Smooth muscle cell (in vitro differentiated cells): ENCODE measurements around the gene TGFBR3. TPM values are rescaled to one million over a fixed set of nuclear protein-coding genes. Genes with fewer than 3 reads are reported as not detected.

Experiments
- DNase-seq: peaks from one replicate; lab custom pipeline; 2025; ENCODE audit not compliant: unreplicated experiment; lab: John Stamatoyannopoulos, UW
- H2AFZ ChIP-seq: fragments of 200-600 bp; sonication (generic); 2 replicates; pipeline ENCODE4 v1.6.0; 2016; ENCODE audit warnings: antibody characterized with exemption, low read depth, mild to moderate bottlenecking
- H3F3A ChIP-seq: fragments of 200-600 bp; sonication (generic); 2 replicates; pipeline ENCODE4 v1.6.0; 2017; ENCODE audit warnings: antibody characterized with exemption, low read depth
- H3K27ac ChIP-seq: fragments of 200-600 bp; sonication (generic); 2 replicates; pipeline ENCODE4 v1.5.1; 2016; ENCODE audit warnings: low read depth, mild to moderate bottlenecking
- H3K27me3 ChIP-seq: fragments of 200-600 bp; sonication (generic); 2 replicates; pipeline ENCODE4 v1.6.1; 2016; ENCODE audit warnings: low read depth, mild to moderate bottlenecking
- H3K36me3 ChIP-seq: fragments of 200-600 bp; sonication (generic); 2 replicates; pipeline ENCODE4 v1.5.1; 2016; ENCODE audit warnings: low read depth
- H3K4me1 ChIP-seq: fragments of 200-600 bp; sonication (generic); 2 replicates; pipeline ENCODE4 v1.5.1; 2016; ENCODE audit warnings: low read depth
- H3K4me2 ChIP-seq: fragments of 200-600 bp; sonication (generic); 2 replicates; pipeline ENCODE4 v1.6.0; 2016; ENCODE audit warnings: mild to moderate bottlenecking
- H3K4me3 ChIP-seq: fragments of 200-600 bp; sonication (generic); 2 replicates; pipeline ENCODE4 v1.5.1; 2016; ENCODE audit warnings: mild to moderate bottlenecking
- H3K79me2 ChIP-seq: fragments of 200-600 bp; sonication (generic); 2 replicates; pipeline ENCODE4 v1.6.0; 2016; ENCODE audit warnings: low read depth, mild to moderate bottlenecking
- H3K9ac ChIP-seq: fragments of 200-600 bp; sonication (generic); 2 replicates; pipeline ENCODE4 v1.6.0; 2016; ENCODE audit warnings: low read depth
- H3K9me3 ChIP-seq: fragments of 200-600 bp; sonication (generic); replicated peaks from 2 replicates; pipeline ENCODE4 v1.5.1; 2016; ENCODE audit warnings: low read depth
- H4K20me1 ChIP-seq: fragments of 200-600 bp; sonication (generic); 2 replicates; pipeline ENCODE4 v1.6.0; 2016; ENCODE audit warnings: low read depth
- CTCF ChIP-seq: fragments of 200-600 bp; sonication (generic); IDR thresholded peaks from 2 replicates; pipeline ENCODE4 v1.5.1; 2017; ENCODE audit warnings: borderline replicate concordance, mild to moderate bottlenecking, antibody characterized with exemption; ENCODE audit not compliant: insufficient read depth, poor library complexity, severe bottlenecking
- WGBS: methylation state at CpG from one replicate; pipeline ENCODE4 v1.1.7; 2016; ENCODE audit warnings: low lambda C conversion rate; 5-methylcytosine and 5-hydroxymethylcytosine counted together
- polyA plus RNA-seq: library from polyadenylated mRNA; unstranded; fragments of >200 nt; fragmentation: Nextera tagmentation; extraction: Ambion mirVana; gene quantifications from 2 replicates; pipeline ENCODE4 v1.2.1, GENCODE V29; 2016
- total RNA-seq: library from RNA; depleted of rRNA; stranded (reverse); fragments of >200 nt; gene quantifications from 2 replicates; pipeline ENCODE4 v1.2.3, GENCODE V29; 2014

Gene TGFBR3
- total and polyA plus RNA-seq, 2 experiments from 2014 or later: 68.3 to 112 TPM

- Histone ChIP-seq H2AFZ (no peak overlapping the region), H3F3A (peaks cover 7% of the 10 kb centered on the region), H4K20me1 (peaks cover 7% of the 10 kb centered on the region), H3K79me2 (peaks cover 5% of the 10 kb centered on the region), H3K27ac (no peak overlapping the region), H3K4me2 (no peak overlapping the region), H3K9ac (no peak overlapping the region), H3K4me3 (no peak overlapping the region), H3K36me3 (no peaks in the 10 kb centered on the region), H3K4me1 (peaks cover 11% of the 10 kb centered on the region), H3K9me3 (no peaks in the 10 kb centered on the region), H3K27me3 (no peaks in the 10 kb centered on the region)
- no peak for TF ChIP-seq CTCF
- no peak for DNase-seq
- WGBS: 65% methylated on average over 5 of the region's 5 CpGs
These were observed 3.9 kb upstream of the TGFBR3 start for GRCh38 chr1:91889717-91890459.

GRCh38 chr1:91885213-91885715 is 687 bp downstream of the TGFBR3 start:
- H3K36me3 ChIP-seq: no peaks in the 10 kb centered on the region
- H3K4me1 ChIP-seq: no peaks in the 10 kb centered on the region
- peak overlapping the region; percentile 94 for H3K4me2 ChIP-seq
- peak overlapping the region; percentile 81 for H3K4me3 ChIP-seq
- 1% methylated on average over 34 of the region's 42 CpGs for WGBS
- H3K79me2 ChIP-seq: peaks cover 51% of the 10 kb centered on the region
- DNase-seq: no peak
- H3K9me3 ChIP-seq: no peaks in the 10 kb centered on the region
- no peaks in the 10 kb centered on the region for H3K27me3 ChIP-seq
- H2AFZ ChIP-seq: peak overlapping the region; percentile 88
- peaks cover 36% of the 10 kb centered on the region for H4K20me1 ChIP-seq
- no peak for TF ChIP-seq CTCF
- no peak overlapping the region for H3K27ac ChIP-seq
- peak overlapping the region; percentile 24 for H3K9ac ChIP-seq
- no peaks in the 10 kb centered on the region for H3F3A ChIP-seq

- 19% methylated on average over 22 of the region's 22 CpGs for WGBS
- no peak for TF ChIP-seq CTCF
- Histone ChIP-seq H2AFZ (peak overlapping the region; percentile 88), H3K79me2 (peaks cover 58% of the 10 kb centered on the region), H3K9me3 (no peaks in the 10 kb centered on the region), H3K27me3 (no peaks in the 10 kb centered on the region), H3K36me3 (no peaks in the 10 kb centered on the region), H3K4me3 (peak overlapping the region; percentile 81), H4K20me1 (peaks cover 36% of the 10 kb centered on the region), H3K4me2 (peak overlapping the region; percentile 94), H3K9ac (peak overlapping the region; percentile 24), H3K27ac (no peak overlapping the region), H3F3A (no peaks in the 10 kb centered on the region), H3K4me1 (no peaks in the 10 kb centered on the region)
- no peak for DNase-seq
These were observed 1.3 kb downstream of the TGFBR3 start for GRCh38 chr1:91884459-91885212.
